Small intestine (tissue), 7 donors: Measurements from ENCODE around the gene MARCHF7. TPM values are rescaled to one million over a fixed set of nuclear protein-coding genes. Genes with fewer than 3 reads are reported as not detected.

ENCODE experiments used
- DNase-seq, 2 donors: peaks; one replicate each; pipeline versions ENCODE4 v3.0.0 to v3.0.0-alpha.2; 2013
- FAIRE-seq: peaks from 2 replicates; lab custom pipeline; 2012; peaks lifted over from hg19 to GRCh38; lab: Jason Lieb, UNC
- H3K27ac ChIP-seq, 3 donors: one replicate each; pipeline ENCODE4 v1.5.1; 2013; ENCODE audit warnings: low read length in 2 of 3, mild to moderate bottlenecking in 2 of 3, control low read depth in 1 of 3, inconsistent platforms in 1 of 3, low read depth in 1 of 3, moderate library complexity in 1 of 3
- H3K27me3 ChIP-seq, 3 donors: one replicate each; pipeline ENCODE4 v1.6.1; 2013; ENCODE audit warnings: low read length in 3 of 3, inconsistent platforms in 1 of 3; ENCODE audit not compliant: control insufficient read depth in 3 of 3, insufficient read depth in 3 of 3
- H3K36me3 ChIP-seq, 3 donors: one replicate each; pipeline ENCODE4 v1.6.1; 2013; ENCODE audit warnings: low read length in 3 of 3, inconsistent platforms in 1 of 3, low read depth in 1 of 3, mild to moderate bottlenecking in 1 of 3, moderate library complexity in 1 of 3; ENCODE audit not compliant: control insufficient read depth in 3 of 3, insufficient read depth in 2 of 3
- H3K4me1 ChIP-seq, 3 donors: one replicate each; pipeline ENCODE4 v1.6.1; 2013; ENCODE audit warnings: low read length in 2 of 3, inconsistent platforms in 1 of 3, low read depth in 1 of 3, mild to moderate bottlenecking in 1 of 3, moderate library complexity in 1 of 3; ENCODE audit not compliant: control insufficient read depth in 3 of 3, insufficient read depth in 2 of 3
- H3K4me3 ChIP-seq, 3 donors: one replicate each; pipeline ENCODE4 v1.5.1; 2013; ENCODE audit warnings: low read length in 3 of 3, control low read depth in 1 of 3, inconsistent platforms in 1 of 3, low read depth in 1 of 3, mild to moderate bottlenecking in 1 of 3, moderate library complexity in 1 of 3
- H3K9me3 ChIP-seq, 2 donors: one replicate each; pipeline ENCODE4 v1.6.1; 2013; ENCODE audit warnings: low read depth in 1 of 2, low read length in 1 of 2; ENCODE audit not compliant: control insufficient read depth in 2 of 2, insufficient read depth in 1 of 2
- WGBS, 3 donors: extraction: QIAGEN DNeasy Blood & Tissue Kit; methylation state at CpG; one replicate each; pipeline ENCODE4 v1.1.7; 2013; 5-methylcytosine and 5-hydroxymethylcytosine counted together
- polyA plus RNA-seq, 4 donors: library from polyadenylated mRNA; stranded (reverse) in 3 of 4; unstranded in 1 of 4; fragments of 200-250 nt in 3 of 4; fragments of 120-200 nt in 1 of 4; gene quantifications; one replicate each; pipeline versions ENCODE4 v1.2.1 to v1.2.3, GENCODE V29; 2013
- donor health status: healthy with polysubstance abuse.
- donor health status: control.
- donor health status: control.
- donor health status: Bipolar disorder and iron deficiency.
- donor health status: healthy.

Gene MARCHF7
- polyA plus RNA-seq, 4 donors: 17.9 to 67.2 (median 26.9) TPM

DNA sequence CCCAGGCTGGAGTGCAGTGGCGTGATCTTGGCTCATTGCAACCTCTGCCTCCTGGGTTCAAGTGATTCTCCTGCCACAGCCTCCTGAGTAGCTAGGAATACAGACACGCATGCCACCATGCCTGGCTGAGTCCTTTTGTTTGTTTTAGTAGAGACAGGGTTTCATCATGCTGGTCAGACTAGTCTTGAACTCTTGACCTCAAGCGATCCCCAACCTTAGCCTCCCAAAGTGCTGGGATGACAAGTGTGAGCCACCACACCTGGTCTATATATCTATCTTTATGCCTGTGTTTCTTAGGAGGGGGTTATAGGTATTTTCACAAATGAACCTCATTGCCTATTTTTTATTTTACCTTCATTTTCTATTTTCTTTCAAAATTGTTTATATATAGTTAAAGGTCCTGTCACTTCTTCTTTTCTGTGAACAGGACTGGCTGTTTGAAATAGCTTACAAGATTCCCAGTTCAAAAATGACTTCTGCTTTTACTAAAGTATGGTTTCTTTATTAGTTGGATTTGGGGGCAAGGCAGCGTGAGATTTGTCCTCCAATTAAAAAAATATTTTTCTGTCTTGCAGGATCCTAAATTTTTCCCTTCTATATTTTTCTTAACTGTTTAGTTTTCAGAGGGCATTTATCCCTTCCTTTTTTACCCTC, 16.4 kb upstream of the MARCHF7 start:
- Histone ChIP-seq H3K36me3 (peaks cover 0 to 2% (median 0%) of the 10 kb centered on the region in 3 donors), H3K4me1 (no peaks in the 10 kb centered on the region), H3K4me3 (no peak overlapping the region), H3K9me3 (peaks cover 0 to 3% of the 10 kb centered on the region in 2 donors), H3K27me3 (no peaks in the 10 kb centered on the region), H3K27ac (no peak overlapping the region)
- DNase-seq: no peak
- FAIRE-seq: no peak
- 88 to 97% (median 95%) methylated on average over 4 of the region's 4 CpGs for WGBS, 3 donors

DNA sequence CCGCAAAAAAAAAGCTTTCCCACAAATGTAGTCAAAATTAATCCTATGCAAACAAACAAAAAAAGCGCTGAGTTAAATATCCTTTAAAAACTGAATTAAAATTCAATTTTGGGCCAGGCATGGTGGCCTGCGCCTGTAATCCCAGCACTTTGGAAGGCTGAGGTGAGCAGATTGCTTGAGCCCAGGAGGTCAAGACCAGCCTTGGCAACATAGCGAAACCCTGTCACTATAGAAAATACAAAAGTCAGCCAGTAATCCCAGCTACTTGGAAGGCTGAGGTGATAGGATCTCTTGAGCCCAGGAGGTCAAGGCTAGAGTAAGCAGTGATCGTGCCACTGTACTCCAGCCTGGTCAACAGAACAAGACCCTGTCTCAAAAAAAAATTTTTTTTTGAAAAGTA, 8.8 kb upstream of the MARCHF7 start:
- Histone ChIP-seq H3K27me3 (no peaks in the 10 kb centered on the region), H3K27ac (no peak overlapping the region), H3K4me1 (no peaks in the 10 kb centered on the region), H3K4me3 (no peak overlapping the region), H3K36me3 (peaks cover 0 to 5% (median 2%) of the 10 kb centered on the region in 3 donors), H3K9me3 (no peaks in the 10 kb centered on the region)
- DNase-seq (no peak), FAIRE-seq (no peak)
- 96 to 99% (median 98%) methylated on average over 5 of the region's 5 CpGs for WGBS, 3 donors

DNA sequence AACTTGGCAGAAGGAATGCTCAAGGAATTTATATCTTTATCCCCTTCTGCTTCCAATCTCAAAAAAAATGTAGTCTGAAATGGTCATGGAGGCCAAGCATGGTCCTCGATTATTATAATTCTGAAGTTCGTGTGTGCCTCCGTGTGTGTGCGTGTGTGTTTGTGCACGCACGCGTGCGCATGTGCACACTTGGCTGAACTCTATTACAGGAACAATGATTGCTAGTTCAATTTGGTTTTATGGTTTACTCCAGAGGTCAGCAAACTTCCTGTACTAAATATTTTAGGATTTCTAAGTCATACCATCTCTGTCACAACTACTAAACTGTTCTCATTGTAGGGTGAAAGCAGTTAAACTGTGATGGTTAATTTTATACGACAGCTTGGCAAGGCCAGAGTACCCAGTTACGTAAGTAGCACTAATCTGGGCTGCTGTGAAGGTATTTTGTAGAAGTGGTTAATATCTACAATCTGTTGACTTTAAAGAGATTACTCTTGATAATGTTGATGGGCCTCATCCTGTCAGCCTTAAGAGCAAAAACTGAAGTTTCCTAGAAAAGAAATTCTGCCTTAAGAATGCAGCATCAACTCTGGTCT, 5.8 kb upstream of the MARCHF7 start:
- FAIRE-seq (no peak), DNase-seq (peak in 1 of 2 donors; percentile 10)
- Histone ChIP-seq H3K27ac (peak overlapping the region in 1 of 3 donors; percentile 0), H3K4me1 (peaks cover 0 to 2% (median 0%) of the 10 kb centered on the region in 3 donors), H3K9me3 (no peaks in the 10 kb centered on the region), H3K36me3 (peaks cover 0 to 5% (median 0%) of the 10 kb centered on the region in 3 donors), H3K27me3 (no peaks in the 10 kb centered on the region), H3K4me3 (no peak overlapping the region)
- 42 to 56% (median 50%) methylated on average over 10 of the region's 10 CpGs for WGBS, 3 donors

DNA sequence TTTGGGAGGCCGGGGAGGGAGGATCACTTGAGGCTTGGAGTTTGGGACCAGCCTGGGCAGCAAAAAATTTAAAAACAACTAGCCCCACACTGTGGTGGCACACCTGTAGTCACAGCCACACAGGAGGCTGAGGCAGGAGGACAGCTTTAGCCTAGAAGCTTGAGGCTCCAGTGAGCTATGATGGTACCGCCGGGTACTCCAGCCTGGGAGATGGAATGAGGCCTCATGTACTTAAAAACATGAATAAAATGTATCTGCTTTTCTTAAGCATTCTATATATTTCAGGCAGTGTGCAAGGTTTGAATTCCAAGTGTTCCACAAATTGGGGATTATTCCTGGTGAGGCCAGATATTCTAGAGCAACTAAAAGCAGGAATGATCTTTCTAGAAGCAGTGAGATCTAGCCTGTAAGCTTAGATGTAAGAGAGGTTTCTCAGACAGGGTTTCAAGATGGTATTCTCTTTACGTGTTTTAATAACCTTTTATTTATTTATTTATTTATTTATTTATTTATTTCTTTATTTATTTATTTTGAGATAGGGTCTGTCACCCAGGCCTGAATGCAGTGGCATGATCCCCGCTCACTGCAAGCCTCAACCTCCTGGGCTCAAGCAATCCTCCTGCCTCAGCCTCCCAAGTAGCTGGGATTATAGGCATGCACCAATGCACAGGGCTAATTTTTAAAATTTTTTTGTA, 4.1 kb upstream of the MARCHF7 start:
- WGBS, 3 donors: 97 to 98% (median 98%) methylated on average over 5 of the region's 5 CpGs
- DNase-seq (no peak), FAIRE-seq (no peak)
- Histone ChIP-seq H3K4me1 (peaks cover 0 to 2% (median 0%) of the 10 kb centered on the region in 3 donors), H3K36me3 (peaks cover 0 to 5% (median 0%) of the 10 kb centered on the region in 3 donors), H3K27ac (no peak overlapping the region), H3K9me3 (no peaks in the 10 kb centered on the region), H3K27me3 (no peaks in the 10 kb centered on the region), H3K4me3 (no peak overlapping the region)

DNA sequence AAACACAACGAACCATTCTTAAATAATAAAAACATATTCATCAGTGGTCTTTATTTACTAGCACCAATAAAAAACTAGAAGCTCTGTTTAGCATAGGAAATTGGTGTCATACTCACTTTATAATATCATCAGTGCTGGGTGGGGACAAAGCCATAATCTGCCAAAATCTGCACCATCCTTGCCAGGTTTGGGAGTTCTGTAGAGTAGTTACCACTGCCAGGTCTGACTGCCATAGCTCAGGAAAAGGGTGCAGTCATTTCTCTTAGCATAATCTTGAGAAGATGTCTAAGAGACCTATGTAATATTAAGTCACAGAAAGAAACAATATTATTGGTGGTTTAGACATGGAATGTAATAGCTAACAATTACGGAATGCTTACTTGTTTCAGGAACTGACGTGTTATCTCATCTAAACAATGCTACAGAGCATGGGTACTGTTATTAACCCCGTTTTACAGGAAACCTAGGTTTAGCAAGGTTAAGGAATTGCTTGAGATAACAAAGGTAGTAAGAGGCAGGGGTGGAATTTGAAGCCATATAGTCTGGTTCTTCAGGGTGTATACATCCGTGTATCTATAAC, 1.6 kb upstream of the MARCHF7 start:
- Histone ChIP-seq H3K9me3 (no peaks in the 10 kb centered on the region), H3K27me3 (no peaks in the 10 kb centered on the region), H3K4me1 (peaks cover 5 to 10% (median 7%) of the 10 kb centered on the region in 3 donors), H3K4me3 (no peak overlapping the region), H3K36me3 (peaks cover 0 to 10% (median 4%) of the 10 kb centered on the region in 3 donors), H3K27ac (peak overlapping the region in 2 of 3 donors; percentile 38 to 99)
- no peak for FAIRE-seq
- DNase-seq: peak; percentile 12 to 43
- WGBS, 3 donors: 34 to 49% (median 45%) methylated on average over 5 of the region's 5 CpGs

DNA sequence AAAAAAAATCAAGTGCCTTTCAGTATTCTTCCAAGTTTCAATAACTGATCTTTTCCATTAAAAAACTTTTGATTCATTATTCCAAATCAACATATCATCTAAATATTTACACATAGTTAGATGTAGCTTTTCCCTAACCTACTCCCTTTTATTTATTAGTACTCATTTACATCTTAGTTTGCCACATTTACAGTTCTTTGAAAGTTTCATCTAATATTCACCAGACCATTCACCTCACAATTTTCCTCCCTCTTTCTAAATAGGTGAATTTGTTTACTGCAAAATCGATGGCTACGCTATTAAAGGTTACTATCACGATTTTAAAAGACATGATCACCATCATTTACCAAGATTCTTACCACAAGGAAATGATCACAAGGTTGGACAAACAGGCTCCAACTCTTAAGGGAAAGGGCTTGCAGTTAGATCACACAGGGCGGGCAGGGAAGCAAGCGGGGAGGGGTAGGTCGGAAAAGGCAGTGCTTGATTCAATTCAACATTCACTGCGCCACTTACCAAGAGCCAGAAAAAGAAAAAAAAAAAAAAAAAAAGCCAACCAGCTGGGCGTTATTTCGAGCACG, 654 bp upstream of the MARCHF7 start:
- peak overlapping the region; percentile 90 to 99 (median 97) for H3K27ac ChIP-seq
- H3K36me3 ChIP-seq: peaks cover 0 to 14% (median 4%) of the 10 kb centered on the region in 3 donors
- no peak for FAIRE-seq
- peak overlapping the region; percentile 93 to 99 (median 95) for H3K4me3 ChIP-seq
- WGBS, 3 donors: 0 to 1% (median 1%) methylated on average over 10 of the region's 10 CpGs
- no peaks in the 10 kb centered on the region for H3K27me3 ChIP-seq
- DNase-seq: no peak
- H3K9me3 ChIP-seq: no peaks in the 10 kb centered on the region
- H3K4me1 ChIP-seq: peaks cover 5 to 10% (median 7%) of the 10 kb centered on the region in 3 donors

DNA sequence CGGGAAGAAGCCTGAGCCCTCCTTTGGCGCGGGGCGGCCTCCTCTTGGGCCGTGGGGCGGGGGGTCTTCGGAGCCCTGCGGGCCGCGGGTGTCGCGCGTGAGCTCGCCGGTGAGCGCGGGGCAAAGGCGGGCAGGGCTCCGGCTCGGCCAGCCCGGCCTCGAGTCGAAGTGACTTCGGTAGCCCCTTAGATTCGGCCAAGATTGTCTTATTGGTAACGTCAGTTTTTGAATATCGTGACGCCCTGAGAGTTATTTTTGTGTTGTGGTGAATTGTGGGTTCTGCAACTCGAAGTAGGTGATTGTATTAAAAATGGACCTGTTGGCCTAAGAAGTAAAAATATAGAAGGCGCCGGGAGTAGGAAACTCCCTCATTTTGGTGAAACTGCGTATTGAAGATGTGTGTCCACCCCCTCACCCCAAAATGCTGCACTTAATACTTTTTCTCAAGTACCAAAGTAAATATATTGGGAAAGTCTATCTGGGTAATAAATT, 669 bp downstream of the MARCHF7 start:
- Histone ChIP-seq H3K27ac (peak overlapping the region; percentile 90 to 99 (median 97)), H3K4me1 (peaks cover 5 to 16% (median 7%) of the 10 kb centered on the region in 3 donors), H3K4me3 (peak overlapping the region; percentile 93 to 99 (median 95)), H3K36me3 (peaks cover 0 to 17% (median 9%) of the 10 kb centered on the region in 3 donors), H3K27me3 (no peaks in the 10 kb centered on the region), H3K9me3 (no peaks in the 10 kb centered on the region)
- FAIRE-seq (no peak), DNase-seq (no peak)
- WGBS, 3 donors: 0 to 1% (median 1%) methylated on average over 28 to 32 of the region's 32 CpGs
